Measurements from ENCODE around the gene ZNF70.

The ZNF70 gene

GRCh38 chr22:23750714-23751440 lies at the start of gene ZNF70:
TSS of gene ZNF70 (minus strand) at chr22:23751112. CDS start at chr22:23745140, 5,972 bp downstream.
- FAIRE-seq (peak; percentile 81), DNase-seq (ENCODE audit: extremely low spot score, insufficient read length, low read depth) (peak; percentile 88)

- DNase-seq (ENCODE audit: extremely low spot score, insufficient read length, low read depth) (no peak), FAIRE-seq (no peak)
These were observed 45.5 kb upstream of the ZNF70 start for GRCh38 chr22:23796461-23796860.

GRCh38 chr22:23793326-23793725 lies 42.4 kb upstream of the ZNF70 start:
- DNase-seq (ENCODE audit: extremely low spot score, insufficient read length, low read depth) (no peak), FAIRE-seq (no peak)

- DNase-seq (ENCODE audit: extremely low spot score, insufficient read length, low read depth) (no peak), FAIRE-seq (no peak)
These were observed 41.1 kb upstream of the ZNF70 start for GRCh38 chr22:23791738-23792645.

- no peak for FAIRE-seq
- no peak for DNase-seq (ENCODE audit: extremely low spot score, insufficient read length, low read depth)
These were observed 40.2 kb upstream of the ZNF70 start for GRCh38 chr22:23790819-23791737.

- DNase-seq (ENCODE audit: extremely low spot score, insufficient read length, low read depth) (no peak), FAIRE-seq (no peak)
These were observed 38.7 kb upstream of the ZNF70 start for GRCh38 chr22:23789638-23790037.

GRCh38 chr22:23789121-23789520 lies 38.2 kb upstream of the ZNF70 start:
- no peak for FAIRE-seq
- no peak for DNase-seq (ENCODE audit: extremely low spot score, insufficient read length, low read depth)

GRCh38 chr22:23787910-23788309 lies 37.0 kb upstream of the ZNF70 start:
- DNase-seq (ENCODE audit: extremely low spot score, insufficient read length, low read depth) = no peak
- FAIRE-seq = no peak

- DNase-seq (ENCODE audit: extremely low spot score, insufficient read length, low read depth) = no peak
- no peak for FAIRE-seq
These were observed 36.6 kb upstream of the ZNF70 start for GRCh38 chr22:23787600-23787896.

- peak; percentile 78 for FAIRE-seq
- peak; percentile 89 for DNase-seq (ENCODE audit: extremely low spot score, insufficient read length, low read depth)
These were observed 36.1 kb upstream of the ZNF70 start, which contains the start of gene SMARCB1 for GRCh38 chr22:23786752-23787599. TSS of gene SMARCB1 (plus strand) at chr22:23786966. CDS start at chr22:23787170, 204 bp downstream.

- FAIRE-seq (no peak), DNase-seq (ENCODE audit: extremely low spot score, insufficient read length, low read depth) (no peak)
These were observed 35.4 kb upstream of the ZNF70 start for GRCh38 chr22:23786261-23786710.

GRCh38 chr22:23784215-23784732 lies 33.4 kb upstream of the ZNF70 start:
- FAIRE-seq = no peak

GRCh38 chr22:23783265-23784150 lies 32.6 kb upstream of the ZNF70 start:
- DNase-seq (ENCODE audit: extremely low spot score, insufficient read length, low read depth) (no peak), FAIRE-seq (no peak)

More at GRCh38 chr22:23784215-23784732, 33.4 kb upstream of the ZNF70 start:
- DNase-seq (ENCODE audit: extremely low spot score, insufficient read length, low read depth) = no peak

- DNase-seq (ENCODE audit: extremely low spot score, insufficient read length, low read depth) = no peak
- FAIRE-seq = no peak
These were observed 31.8 kb upstream of the ZNF70 start for GRCh38 chr22:23782703-23783102.

- FAIRE-seq = no peak
- no peak for DNase-seq (ENCODE audit: extremely low spot score, insufficient read length, low read depth)
These were observed 31.3 kb upstream of the ZNF70 start for GRCh38 chr22:23782252-23782651.

- FAIRE-seq = no peak
- DNase-seq (ENCODE audit: extremely low spot score, insufficient read length, low read depth) = no peak
These were observed 30.7 kb upstream of the ZNF70 start for GRCh38 chr22:23781511-23782183.

GRCh38 chr22:23781065-23781464 lies 30.2 kb upstream of the ZNF70 start:
- FAIRE-seq = no peak
- no peak for DNase-seq (ENCODE audit: extremely low spot score, insufficient read length, low read depth)

All from GM18507 (cell line).